GF-D8 (cell line): ENCODE data around the gene KANK2.
A peak's percentile ranks its signal among the peaks of the same experiment; 100 is the strongest.

Source experiments
- DNase-seq: peaks from one replicate; lab custom pipeline; 2025; lab: John Stamatoyannopoulos, UW

KANK2 gene

DNA sequence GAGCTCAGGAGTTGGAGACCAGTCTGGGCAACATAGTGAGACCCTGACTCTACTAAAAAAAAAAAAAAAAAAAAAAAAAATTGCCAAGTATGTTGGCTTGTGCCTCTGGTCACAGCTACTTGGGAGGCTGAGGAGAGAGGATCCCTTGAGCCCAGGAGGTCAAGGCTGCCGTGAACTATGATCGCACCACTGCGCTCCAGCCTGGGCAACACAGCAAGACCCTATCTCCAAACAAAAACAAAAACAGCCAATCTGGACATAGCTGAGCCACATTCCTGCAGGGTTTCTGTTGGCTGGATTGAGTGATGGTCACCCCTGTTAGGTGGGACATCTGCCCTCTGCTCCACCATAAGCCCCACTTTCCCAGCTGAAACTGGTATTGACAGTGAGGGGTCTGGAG is 28.5 kb upstream of the KANK2 start:
- DNase-seq: no peak

DNA sequence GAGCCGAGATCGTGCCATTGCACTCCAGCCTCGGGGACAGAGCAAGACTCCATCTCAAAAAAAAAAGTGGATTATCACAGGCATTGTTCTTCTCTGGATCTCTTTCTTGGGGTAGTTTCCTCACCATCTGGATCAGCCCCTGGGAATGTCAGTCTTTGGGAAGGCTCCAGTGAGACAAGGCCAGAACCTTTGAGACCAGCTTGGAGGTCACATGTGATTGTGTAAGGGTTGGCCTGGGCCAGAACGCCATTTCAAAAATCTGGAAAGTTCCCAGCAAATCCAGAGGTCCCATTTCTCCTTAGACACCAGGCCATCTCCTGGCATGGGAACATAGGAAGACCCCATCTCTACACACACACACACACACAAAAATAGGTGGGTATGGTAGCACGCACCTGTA is 27.8 kb upstream of the KANK2 start:
- DNase-seq: no peak

DNA sequence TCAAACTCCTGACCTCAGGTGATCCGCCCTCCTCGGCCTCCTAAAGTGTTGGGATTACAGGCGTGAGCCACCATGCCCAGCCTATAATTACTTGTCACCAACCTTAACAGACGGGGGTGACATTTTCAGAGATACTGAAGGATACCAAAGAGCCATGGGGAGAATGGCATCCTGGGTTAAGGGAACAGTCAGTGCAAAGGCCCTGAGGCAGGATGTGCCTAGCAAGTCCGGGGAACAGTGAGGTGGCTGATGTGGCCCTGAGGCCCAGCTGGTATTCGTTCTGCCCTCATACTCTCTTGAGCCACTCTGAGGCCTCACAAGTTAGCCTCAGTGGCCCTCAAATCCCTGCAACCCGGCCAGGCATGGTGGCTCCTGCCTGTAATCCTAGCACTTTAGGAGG is 27.1 kb upstream of the KANK2 start:
- DNase-seq: no peak

DNA sequence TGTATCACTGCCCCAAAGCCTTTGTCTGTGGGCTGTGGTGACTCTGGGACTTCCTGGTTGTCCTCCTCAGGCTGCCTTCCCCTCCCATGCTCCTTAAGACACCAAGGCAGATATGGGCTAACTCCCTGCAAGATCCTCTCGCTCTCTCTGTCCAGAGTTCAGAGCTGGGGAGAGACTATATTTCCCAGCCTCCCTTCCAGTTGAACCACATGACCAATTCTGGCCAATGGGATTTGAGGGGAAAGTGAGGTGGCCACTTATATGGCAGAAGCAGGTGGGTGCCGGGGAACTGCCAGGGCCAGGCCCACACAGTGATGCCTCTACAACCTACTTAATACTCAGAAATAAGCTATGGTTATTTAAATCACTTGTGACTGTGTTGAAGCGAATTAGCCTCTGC is 25.9 kb upstream of the KANK2 start:
- no peak for DNase-seq

DNA sequence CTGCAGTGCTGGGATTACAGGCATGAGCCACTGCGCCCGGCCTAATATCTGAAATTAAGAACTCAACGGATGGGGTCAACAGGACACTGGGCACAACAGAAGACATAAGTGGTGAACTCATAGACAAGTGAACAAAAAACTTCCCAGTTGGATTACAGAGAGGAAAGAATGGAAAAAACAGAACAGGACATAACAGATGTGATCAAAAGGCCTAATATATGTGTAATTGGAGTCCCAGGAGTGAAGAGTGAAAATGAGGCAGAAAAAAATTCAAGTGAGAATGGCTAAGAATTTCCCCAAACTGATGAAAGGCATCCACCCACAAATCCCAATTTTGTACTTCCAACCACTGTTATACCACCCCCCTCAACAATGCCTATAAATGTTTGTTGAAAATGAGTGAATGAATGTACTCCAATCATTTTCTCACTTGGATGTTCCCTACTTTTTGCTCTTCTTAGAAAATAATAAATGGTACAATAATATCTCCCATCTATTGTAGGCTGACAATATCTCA is 23.8 kb upstream of the KANK2 start:
- DNase-seq: no peak

DNA sequence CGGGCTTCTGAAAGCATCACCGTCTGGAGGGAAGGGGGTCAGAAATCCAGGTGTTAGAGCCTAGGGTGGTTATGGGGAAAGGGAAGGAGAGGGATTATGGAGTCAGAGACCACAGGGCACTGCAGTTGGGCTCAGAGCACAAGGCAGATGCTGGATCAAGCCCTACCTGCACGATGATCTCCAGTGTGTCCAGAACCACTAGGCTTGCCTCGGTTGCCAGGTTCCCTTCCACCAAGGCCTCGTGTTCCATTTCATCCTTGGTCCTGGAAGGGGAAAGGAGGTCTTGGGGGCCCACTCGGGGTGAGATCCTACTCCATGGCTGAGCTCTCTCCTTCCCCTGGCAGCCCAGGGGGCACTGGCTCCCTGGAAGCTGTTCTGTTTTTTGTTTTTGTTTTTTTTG is 17.0 kb upstream of the KANK2 start:
- no peak for DNase-seq

DNA sequence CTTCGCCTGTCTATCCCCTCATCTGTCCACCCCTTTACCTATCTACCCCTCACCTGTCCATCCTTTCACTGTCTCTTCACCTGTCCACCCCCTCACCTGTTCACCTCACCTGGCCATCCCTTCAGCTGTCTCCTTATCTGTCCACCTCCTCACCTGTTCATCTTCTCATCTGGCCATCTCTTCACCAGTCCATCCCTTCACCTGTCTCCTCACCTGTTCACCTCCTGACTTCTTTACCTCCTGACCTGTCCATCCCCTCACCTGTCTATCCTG is 13.2 kb upstream of the KANK2 start:
- no peak for DNase-seq

DNA sequence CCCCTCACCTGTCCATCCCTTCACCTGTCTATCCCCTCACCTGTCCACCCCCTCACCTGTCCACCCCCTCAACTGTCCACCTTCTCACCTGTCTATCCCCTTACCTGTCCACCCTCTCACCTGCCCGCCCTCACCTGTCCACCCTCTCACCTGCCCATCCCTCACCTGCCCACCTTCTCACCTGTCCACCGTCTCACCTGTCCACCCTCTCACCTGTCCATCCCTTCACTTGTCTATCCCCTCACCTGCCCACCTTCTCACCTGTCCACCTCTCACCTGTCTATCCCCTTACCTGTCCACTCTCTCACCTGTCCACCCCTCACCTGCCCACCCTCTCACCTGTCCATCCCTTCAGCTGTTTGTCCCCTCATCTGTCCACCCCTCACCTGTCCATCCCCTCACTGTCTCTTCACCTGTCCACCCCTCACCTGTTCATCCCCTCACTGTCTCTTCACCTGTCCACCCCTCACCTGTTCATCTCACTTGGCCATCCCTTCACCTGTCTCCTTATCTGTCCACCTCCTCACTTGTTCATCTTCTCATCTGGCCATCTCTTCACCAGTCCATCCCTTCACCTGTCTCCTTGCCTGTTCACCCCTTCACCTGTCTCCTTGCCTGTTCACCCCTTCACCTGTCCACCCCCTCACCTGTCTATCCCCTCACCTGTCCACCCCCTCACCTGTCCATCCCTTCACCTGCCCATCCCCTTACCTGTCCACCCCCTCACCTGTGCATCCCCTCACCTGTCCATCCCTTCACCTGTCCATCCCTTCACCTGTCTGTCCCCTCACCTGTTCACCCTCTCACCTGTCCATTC is 12.7 kb upstream of the KANK2 start:
- no peak for DNase-seq

DNA sequence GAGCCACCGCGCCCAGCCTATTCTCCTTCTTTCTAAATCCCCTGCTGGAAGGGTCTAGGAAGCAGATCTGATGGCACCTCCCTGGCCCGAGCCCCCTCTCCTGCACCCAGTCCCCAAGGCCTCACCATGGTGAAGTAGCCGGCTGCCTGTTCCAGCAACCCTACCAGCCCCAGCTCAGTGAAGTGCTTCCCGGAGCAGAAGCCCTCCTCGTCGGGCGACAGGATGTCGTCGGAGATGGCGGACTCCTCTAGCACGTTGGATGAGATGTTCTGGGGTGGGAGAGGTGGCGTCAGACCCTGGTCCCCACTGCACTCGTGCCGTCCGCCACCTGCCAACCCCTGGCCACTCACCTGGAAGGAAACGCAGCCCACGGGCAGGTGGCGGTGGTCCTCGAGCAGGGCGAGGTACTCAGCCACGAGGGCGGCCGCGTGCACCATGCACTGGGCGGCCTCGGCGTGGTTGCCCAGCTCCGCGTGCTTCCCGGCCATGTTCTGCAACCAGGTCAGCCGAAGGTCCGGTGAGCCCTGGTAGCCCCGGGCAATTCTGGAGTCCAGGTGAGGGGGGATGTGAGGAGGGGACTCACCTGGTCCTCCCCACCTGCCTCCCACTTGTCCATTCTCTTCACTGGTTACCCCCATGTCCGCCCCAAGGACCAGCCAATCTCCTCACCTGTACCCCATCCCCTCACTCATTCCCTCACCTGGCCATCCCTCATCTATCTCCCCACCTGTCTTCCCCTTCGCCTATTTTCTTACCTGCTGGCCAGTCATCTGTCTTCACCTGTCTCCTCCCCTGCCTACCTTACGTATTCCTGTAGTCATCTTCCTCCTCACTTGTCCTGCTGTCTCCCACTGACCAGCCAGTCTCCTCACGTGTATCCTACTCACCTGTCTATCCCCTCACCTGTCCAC is 11.5 kb upstream of the KANK2 start:
- DNase-seq: no peak

DNA sequence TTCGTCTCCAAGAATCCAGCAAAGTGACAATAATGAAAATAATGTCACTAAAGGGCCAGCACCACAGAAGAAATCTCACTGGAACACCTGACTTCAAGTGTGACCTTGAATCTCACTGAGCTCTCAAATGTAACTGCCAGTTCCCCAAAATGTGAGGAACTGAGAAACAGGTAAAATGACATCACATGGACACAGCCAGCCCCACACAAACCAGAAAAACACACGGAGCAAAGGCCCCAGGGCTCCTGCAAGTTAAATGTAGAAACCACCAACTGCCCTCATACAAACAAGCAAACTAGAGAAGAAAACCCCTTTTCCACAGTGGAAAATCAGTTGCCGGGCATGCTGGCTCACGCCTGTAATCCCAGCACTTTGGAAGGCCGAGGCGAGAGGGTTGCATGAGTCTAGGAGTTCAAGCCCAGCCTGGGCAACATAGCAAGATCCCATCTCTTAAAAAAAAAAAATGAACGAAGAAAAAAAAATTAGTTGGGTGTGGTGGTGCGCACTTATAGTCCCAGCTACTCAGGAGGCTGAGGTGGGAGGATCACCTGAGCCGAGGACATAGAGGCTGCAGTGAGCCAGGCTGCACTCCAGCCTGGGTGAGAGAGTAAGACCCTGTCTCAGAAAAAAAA is 8.7 kb upstream of the KANK2 start:
- DNase-seq: no peak

DNA sequence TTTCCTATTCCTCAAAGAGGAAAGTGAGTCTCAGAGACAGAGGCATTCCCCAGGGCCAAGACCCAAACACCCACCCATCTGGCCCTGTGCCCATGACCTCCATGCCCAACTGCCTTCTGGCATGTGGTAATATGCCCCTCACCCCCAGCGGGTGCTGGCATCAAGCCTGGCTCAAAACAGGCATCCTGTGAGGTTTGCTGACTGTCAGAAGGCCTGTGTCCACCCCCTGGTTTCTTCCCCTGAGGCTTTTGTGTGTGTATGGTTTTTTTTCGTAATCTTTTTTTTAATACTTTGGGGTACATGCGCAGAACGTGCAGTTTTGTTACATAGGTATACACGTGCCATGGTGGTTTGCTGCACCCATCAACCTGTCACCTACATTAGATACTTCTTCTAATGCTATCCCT is 7.6 kb upstream of the KANK2 start:
- peak; percentile 63 for DNase-seq

DNA sequence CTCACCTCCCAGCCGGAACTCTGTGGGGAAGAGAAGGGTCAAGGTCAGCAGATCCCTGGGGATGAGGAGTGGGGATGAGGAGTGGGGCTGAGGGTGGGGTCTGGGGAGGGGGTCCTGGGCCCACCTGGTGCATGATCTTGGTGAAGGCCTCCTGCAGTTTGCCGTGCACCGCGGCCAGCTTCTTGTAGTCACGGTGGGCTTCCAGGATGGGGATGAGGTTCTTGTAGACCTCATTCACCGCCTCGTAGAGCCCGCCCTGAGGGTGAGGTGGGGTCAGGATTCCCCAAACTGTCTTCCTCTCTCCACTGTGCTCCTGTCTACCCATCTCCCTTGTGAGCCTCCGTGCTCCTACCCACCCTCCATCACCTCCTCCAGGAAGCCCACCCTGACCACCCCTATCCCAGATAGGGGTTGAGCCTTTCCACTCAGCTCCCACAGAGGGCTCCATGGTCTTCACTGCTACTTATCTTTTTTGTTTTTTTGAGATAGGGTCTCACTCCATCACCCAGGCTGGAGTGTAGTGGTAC is 6.8 kb upstream of the KANK2 start:
- DNase-seq: no peak

DNA sequence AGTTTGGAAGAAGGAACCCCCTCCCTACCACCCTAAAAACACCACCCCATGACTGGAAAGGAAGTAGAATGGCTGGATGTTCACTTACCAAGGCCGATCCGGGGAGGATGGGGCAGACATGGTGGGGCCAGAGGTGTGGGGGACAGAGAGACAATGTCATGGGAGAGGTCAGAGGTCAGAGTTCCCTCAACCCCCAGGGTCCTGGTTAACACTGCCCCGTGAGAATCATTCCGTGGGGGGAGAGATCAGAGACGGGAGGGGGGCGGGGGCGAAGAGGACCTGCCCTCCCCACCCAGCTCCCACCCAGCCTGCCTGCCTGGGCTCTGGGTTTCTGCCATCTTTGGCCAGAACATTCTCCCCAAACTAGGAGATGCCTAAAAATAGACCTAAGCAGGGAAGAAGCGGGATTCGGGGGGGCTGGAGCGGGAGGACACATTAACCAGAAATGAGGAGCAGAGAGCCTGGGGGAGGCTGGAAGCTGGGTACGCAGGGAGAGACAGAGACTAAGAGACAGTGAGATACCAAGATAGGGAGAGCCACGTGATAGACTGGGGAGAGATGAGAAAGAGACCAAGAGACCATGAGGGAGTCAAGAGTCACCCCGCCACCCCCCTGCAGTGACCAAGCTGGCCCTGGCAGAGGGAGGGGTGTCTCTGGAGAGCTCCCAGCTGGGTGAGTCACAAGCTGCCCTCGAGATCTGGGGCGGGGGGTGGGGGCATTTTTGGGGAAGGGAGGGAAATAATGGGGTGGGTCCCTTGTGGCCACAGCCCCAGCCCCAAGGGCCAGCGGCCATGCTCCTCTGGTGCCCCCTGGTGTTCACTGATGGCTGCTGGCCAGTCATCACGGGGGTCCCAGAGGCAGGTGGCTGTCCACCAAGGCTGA is 6.1 kb upstream of the KANK2 start:
- DNase-seq: no peak

DNA sequence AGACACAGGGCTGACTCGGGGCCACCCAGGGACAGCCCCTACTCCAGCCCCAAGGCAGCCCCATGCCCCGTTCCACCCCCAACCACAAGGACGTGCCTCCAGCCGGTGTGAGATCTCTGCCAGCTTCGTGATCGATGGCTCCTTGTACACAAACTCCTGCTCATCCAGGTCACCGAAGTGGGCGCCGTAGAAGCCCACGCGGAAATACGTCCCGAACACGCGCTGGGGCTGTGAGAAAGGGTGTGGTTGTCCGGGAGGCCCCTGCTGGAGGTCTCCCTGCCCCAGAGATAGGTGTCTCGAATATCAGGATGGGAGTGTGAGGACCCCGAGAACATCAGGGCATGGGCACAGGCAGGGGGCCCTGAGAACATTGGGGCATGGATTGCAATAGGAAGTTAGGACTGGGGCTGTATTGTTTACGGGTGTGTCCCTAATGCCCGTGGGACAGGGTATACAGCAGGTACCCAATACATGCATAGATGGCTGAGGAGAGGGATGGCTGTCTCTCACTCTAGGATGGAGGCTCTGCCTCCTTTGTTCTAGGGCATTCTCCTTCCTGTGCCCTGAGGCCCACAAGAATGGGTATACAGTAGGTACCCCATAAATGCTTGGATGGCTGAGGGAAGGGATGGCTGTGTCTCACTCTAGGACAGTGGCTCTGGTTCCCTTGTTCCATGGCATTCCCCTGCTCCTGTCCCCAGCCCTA is 5.3 kb upstream of the KANK2 start:
- DNase-seq: no peak

DNA sequence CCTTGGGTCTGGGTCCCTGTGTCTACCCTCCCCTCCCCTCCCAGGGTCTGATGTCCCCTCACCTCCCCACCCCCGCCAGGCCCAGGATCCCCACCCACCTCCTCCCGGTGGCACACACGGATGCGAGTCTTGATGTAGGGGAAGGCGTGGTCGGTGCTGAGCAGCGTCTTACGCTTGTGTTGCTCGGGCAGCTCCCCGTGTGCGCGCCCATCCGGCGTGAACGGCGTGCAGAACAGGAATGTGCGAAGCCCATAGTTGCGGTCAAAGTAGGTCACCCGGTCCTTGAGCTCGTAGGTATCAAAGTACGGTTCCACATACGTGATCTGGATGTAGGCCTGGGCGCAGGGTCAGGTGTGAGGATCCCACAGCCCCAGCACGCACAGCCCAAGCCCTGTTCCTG is 4.4 kb upstream of the KANK2 start:
- no peak for DNase-seq

DNA sequence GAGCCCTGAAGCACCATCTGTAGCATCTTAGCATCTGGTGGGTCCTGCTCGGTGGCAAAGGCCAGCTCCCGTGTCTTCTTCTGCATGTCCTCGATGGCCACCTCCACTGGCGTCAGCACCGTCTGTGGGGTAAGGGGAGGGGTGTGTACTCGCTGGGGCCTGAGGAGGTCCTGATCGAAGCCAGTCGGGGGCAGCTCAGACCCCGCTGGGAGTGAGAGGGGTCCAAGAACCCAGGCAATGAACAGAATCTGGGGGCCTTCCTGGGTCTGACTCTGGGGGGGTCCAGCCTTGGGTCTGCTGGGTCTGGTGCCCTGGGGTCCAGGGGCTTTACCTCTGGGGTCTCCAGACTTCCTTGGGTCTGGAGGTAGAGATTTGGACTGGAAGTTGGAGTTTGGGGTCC is 3.6 kb upstream of the KANK2 start:
- DNase-seq: no peak

DNA sequence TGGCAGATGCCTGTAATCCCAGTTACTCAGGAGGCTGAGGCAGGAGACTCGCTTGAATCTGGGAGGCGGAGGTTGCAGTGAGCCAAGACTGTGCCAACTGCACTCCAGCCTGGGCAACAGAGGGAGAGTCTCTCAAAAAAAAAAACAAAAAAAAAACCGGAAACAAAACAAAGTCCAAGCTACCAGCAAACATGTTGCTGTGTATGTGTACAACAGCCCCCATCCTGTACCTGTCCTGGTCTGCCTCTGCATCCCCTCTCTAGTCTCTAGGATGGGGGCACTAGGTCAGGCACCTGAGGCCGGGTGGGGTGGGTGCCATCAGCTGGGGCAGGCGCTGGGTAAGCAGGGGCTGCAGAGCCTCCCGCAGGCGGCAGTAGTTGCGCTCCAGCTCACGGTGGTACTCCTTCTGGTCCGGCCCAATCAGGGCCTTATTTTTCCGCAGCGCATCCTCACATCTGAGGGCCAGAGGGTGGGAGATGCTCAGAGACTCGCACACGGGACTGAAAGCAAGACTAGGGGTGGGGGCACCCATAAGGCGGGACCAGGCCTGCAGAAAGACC is 2.8 kb upstream of the KANK2 start:
- DNase-seq: no peak

DNA sequence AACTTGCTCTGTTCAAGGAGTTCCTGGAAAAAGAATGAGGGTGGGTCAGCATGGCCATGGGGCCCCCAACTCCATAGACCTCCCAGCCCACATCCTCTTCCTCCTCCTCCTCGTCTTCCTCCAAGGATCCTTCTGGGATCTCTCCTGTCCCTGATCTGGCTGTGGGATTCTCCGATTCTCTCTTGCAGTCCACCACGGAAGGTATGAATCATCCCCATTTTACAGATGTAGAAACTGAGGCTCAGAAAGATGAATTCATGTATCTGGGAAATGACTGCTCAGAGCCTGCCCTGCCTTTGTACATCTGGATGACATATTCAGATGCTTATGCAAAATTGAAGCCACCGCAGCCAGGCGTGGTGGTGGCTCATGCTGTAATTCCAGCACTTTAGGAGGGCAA is 2.2 kb upstream of the KANK2 start:
- no peak for DNase-seq

DNA sequence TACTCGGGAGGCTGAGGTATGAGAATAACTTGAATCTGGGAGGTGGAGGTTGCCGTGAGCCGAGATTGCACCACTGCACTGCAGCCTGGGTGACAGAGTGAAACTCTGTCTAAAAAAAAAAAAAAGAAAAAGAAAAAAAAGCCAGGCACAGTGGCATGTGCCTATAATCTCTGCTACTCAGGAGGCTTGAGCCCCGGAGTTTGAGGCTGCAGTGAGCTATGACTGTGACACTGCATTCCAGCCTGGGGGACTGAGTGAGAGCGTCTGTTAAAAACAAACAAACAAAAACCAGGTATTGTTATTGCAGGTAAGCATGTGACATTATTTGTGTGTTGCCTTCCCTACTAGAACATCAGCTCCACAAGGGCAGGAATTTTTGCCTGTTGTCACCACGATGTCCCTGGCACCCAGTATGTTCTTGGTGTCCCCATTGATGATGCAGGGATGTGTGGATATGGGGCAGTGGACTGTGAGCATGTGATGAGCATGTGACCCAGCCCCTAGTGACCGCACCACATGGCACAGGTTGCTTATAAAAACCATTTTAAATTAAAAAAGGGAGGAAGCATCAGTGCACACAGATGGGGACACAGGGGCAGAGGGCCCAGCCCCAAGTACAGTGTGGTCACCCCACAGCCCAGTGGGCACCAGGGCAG is 1.6 kb upstream of the KANK2 start:
- DNase-seq: no peak

DNA sequence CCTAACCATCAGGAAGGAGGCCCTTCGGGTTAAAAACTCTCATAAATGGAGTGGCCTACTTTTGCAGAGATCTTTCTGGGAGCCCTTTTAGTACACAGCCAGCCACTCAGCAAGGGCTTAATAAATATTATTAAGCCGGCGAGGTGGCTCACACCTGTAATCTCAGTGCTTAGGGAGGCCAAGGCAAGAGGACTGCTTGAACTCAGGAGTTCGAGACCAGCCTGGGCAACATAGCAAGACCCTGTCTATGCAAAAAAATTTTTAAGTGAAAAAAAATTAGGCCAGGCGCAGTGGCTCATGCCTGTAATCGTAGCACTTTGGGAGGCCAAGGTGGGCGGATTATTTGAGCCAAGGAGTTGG is 810 bp upstream of the KANK2 start:
- no peak for DNase-seq
